MCF 10A (cell line): ENCODE results near the gene ZDBF2. TPM values are rescaled to one million over a fixed set of nuclear protein-coding genes. Genes with fewer than 3 reads are reported as not detected.
"Not testable (repeated sequence)": the region's sequence is repeated elsewhere in the genome, so short reads cannot be mapped to it uniquely, and the experiment has no call there.

Source experiments
- BruUV-seq: library from RNA; stranded (reverse); fragments of 400-500 nt; replicated peaks from 2 replicates; lab custom pipeline; 2021; lab: Mats Ljungman, UMichigan
- CTCF ChIA-PET: fragments of 300-600 bp; sonication (Branson Sonifier 250); formaldehyde crosslinking; extraction: SDS; loops from one replicate; lab custom pipeline; 2021; ENCODE audit warnings: antibody characterized with exemption, inconsistent platforms; lab: Yijun Ruan, JAX
- POLR2A ChIA-PET: fragments of 300-600, 350-650 bp; sonication (Branson Sonifier 250); formaldehyde crosslinking; extraction: SDS; loops from one replicate; lab custom pipeline; 2020; ENCODE audit warnings: antibody characterized with exemption, inconsistent platforms; lab: Yijun Ruan, JAX
- DNase-seq: peaks from one replicate; pipeline ENCODE4 v3.0.0-alpha.2; 2018; ENCODE audit not compliant: unreplicated experiment
- H3K27ac Mint-ChIP-seq: one replicate; pipeline ENCODE4 v1.8.0; 2022; ENCODE audit warnings: mild to moderate bottlenecking, low read depth, mixed read lengths; ENCODE audit not compliant: unreplicated experiment
- H3K27me3 Mint-ChIP-seq: one replicate; pipeline ENCODE4 v1.8.0; 2022; ENCODE audit warnings: mixed read lengths; ENCODE audit not compliant: insufficient read depth, unreplicated experiment
- H3K36me3 Mint-ChIP-seq: one replicate; pipeline ENCODE4 v1.8.0; 2022; ENCODE audit warnings: mild to moderate bottlenecking, moderate library complexity, mixed read lengths; ENCODE audit not compliant: insufficient read depth, unreplicated experiment
- H3K4me1 Mint-ChIP-seq: one replicate; pipeline ENCODE4 v1.8.0; 2022; ENCODE audit warnings: mixed read lengths; ENCODE audit not compliant: insufficient read depth, unreplicated experiment
- H3K4me3 Mint-ChIP-seq: one replicate; pipeline ENCODE4 v1.8.0; 2022; ENCODE audit warnings: mild to moderate bottlenecking, moderate library complexity, mixed read lengths; ENCODE audit not compliant: unreplicated experiment
- H3K9me3 Mint-ChIP-seq: one replicate; pipeline ENCODE4 v1.8.0; 2022; ENCODE audit warnings: mixed read lengths; ENCODE audit not compliant: unreplicated experiment
- intact Hi-C: fragments of 100-400 bp; cut with micrococcal nuclease; formaldehyde crosslinking; loops from 2 replicates; pipeline ENCODE4 v1.14.1; 2022
- total RNA-seq: library from RNA; stranded (reverse); gene quantifications from 2 replicates; pipeline ENCODE4 v1.2.3, GENCODE V29; 2022
- TF ChIP-seq, protein P1 (sequence below): fragments of 200-600 bp; IDR thresholded peaks from one replicate; pipeline ENCODE4 v1.8.0; 2022; ENCODE audit warnings: antibody characterized with exemption, mild to moderate bottlenecking; ENCODE audit not compliant: unreplicated experiment

ZDBF2 gene
- total RNA-seq, 1 experiment from 2014 or later: 15.6 TPM

DNA sequence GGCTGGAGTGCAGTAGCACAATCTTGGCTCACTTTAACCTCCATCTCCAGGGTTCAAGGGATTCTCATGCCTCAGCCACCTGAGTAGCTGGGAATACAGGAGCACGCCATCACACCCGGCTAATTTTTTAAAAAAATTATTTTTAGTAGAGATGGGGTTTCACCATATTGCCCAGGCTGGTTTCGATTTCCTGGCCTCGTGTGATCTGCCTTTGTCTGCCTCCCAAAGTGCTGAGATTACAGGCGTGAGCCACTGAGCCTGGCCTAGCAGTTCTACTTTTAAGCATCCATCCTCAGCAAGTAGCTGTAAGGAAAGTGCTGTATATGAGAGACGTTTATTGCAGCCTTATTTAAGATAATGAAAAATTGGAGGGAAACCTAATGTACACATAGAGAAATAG lies 79.7 kb downstream of the ZDBF2 start:
- Mint-ChIP-seq H3K9me3 (peaks cover 11% of the 10 kb centered on the region), H3K4me1 (no peaks in the 10 kb centered on the region), H3K36me3 (no peaks in the 10 kb centered on the region), H3K27me3 (no peaks in the 10 kb centered on the region), H3K4me3 (no peak overlapping the region), H3K27ac (no peak overlapping the region)
- no TSS peak for BruUV-seq
- intact Hi-C loops: no loop called here
- TF ChIP-seq, protein P1, sequence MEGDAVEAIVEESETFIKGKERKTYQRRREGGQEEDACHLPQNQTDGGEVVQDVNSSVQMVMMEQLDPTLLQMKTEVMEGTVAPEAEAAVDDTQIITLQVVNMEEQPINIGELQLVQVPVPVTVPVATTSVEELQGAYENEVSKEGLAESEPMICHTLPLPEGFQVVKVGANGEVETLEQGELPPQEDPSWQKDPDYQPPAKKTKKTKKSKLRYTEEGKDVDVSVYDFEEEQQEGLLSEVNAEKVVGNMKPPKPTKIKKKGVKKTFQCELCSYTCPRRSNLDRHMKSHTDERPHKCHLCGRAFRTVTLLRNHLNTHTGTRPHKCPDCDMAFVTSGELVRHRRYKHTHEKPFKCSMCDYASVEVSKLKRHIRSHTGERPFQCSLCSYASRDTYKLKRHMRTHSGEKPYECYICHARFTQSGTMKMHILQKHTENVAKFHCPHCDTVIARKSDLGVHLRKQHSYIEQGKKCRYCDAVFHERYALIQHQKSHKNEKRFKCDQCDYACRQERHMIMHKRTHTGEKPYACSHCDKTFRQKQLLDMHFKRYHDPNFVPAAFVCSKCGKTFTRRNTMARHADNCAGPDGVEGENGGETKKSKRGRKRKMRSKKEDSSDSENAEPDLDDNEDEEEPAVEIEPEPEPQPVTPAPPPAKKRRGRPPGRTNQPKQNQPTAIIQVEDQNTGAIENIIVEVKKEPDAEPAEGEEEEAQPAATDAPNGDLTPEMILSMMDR: no peak
- CTCF ChIA-PET: interaction anchor here (0.7 kb wide), 1 partner anchor 73 kb away, joined by 3 read pairs; no protein-coding TSS in a partner anchor
- DNase-seq: no peak
- POLR2A ChIA-PET: no interaction called here

DNA sequence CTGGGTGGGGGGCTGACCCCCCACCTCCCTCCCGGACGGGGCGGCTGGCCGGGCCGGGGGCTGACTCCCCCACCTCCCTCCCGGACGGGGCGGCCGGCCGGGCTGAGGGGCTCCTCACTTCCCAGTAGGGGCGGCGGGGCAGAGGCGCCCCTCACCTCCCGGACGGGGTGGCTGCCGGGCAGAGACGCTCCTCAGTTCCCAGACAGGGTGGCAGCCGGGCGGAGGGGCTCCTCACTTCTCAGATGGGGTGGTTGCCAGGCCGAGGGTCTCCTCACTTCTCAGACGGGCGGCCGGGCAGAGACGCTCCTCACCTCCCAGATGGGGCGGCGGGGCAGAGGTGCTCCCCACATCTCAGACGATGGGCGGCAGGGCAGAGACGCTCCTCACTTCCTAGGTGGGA lies 82.4 kb downstream of the ZDBF2 start:
- H3K4me1 Mint-ChIP-seq, H3K27ac Mint-ChIP-seq, H3K4me3 Mint-ChIP-seq, H3K27me3 Mint-ChIP-seq, H3K9me3 Mint-ChIP-seq, H3K36me3 Mint-ChIP-seq, CTCF ChIA-PET, intact Hi-C loops, DNase-seq, POLR2A ChIA-PET, BruUV-seq: not testable (repeated sequence)

DNA sequence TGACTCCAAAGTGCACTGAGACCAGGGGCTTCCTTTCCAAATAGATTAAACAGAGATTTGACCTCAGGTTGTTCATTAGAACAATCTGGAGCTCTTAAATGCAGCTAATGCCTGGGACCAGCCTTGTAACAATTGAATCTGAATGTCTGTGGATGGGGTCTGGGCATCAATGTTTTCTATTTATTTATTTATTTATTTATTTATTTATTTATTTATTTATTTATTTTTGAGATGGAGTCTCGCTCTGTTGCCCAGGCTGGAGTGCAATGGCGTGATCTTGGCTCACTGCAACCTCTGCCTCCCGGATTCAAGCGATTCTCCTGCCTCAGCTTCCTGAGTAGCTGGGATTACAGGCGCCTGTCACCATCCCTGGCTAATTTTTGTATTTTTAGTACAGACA lies 86.4 kb downstream of the ZDBF2 start:
- H3K27ac Mint-ChIP-seq, H3K36me3 Mint-ChIP-seq, DNase-seq, H3K4me1 Mint-ChIP-seq, intact Hi-C loops, H3K9me3 Mint-ChIP-seq, H3K27me3 Mint-ChIP-seq, CTCF ChIA-PET, BruUV-seq, H3K4me3 Mint-ChIP-seq: not testable (repeated sequence)
- POLR2A ChIA-PET: interaction anchor here (0.7 to 1.0 kb wide), 2 partner anchors 39 to 149 kb away, joined by 3 read pairs; no protein-coding TSS in a partner anchor

DNA sequence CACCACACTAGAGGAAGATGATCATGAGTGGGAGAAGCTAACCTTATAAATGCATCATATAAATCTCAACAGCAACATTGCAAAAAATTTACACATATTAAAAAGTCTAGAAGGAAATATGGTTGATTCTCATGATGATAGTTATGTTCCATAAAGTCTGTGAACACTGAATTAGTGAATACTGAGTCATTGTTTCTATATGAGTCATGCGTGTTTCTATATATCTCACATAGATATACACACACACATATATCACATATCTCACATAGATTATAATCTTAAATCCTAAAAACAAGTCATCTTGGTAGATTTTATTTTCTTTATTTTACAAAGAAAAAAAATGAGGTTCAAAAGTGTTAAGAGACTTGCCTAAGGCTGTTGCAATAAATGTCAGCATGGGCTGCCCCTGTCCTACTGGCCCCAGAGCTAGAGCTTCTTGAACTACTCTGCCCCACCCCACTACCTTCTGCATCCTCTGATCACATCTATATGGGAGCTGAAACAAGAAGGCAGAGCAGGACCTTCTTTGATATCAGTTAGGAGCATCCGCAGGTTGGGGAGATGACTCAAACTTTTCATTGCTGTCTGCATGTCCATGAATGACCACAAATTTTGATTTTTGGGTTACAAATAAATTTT lies 87.1 kb downstream of the ZDBF2 start:
- Mint-ChIP-seq H3K4me1 (peaks cover 6% of the 10 kb centered on the region), H3K27ac (no peak overlapping the region), H3K9me3 (peaks cover 6% of the 10 kb centered on the region), H3K36me3 (no peaks in the 10 kb centered on the region), H3K4me3 (no peak overlapping the region), H3K27me3 (no peaks in the 10 kb centered on the region)
- ChIA-PET CTCF (interaction anchor here (0.7 kb wide), 1 partner anchor 74 kb away, joined by 6 read pairs; no protein-coding TSS in a partner anchor), POLR2A (interaction anchor here (0.7 to 1.0 kb wide), 2 partner anchors 39 to 149 kb away, joined by 3 read pairs; no protein-coding TSS in a partner anchor)
- intact Hi-C loops: no loop called here
- peak; percentile 19 for DNase-seq
- TF ChIP-seq, protein P1: no peak
- BruUV-seq: no TSS peak

Other genes with a start within 250 kb of the ZDBF2 start
- 18.7 and 21.6 TPM in 2 replicates for gene INO80D, start 188.5 kb upstream of the ZDBF2 start, total RNA-seq
- gene NDUFS1, start 115.2 kb upstream of the ZDBF2 start, total RNA-seq: 91.9 and 100 TPM in 2 replicates
- gene EEF1B2, start 114.8 kb upstream of the ZDBF2 start, total RNA-seq: 1,045 and 1,110 TPM in 2 replicates
- gene ADAM23, start 168.9 kb downstream of the ZDBF2 start, total RNA-seq: 0.12 TPM in 1 of 2 replicates, not detected in the other